ENCODE results near the gene SLC38A6.

DNA sequence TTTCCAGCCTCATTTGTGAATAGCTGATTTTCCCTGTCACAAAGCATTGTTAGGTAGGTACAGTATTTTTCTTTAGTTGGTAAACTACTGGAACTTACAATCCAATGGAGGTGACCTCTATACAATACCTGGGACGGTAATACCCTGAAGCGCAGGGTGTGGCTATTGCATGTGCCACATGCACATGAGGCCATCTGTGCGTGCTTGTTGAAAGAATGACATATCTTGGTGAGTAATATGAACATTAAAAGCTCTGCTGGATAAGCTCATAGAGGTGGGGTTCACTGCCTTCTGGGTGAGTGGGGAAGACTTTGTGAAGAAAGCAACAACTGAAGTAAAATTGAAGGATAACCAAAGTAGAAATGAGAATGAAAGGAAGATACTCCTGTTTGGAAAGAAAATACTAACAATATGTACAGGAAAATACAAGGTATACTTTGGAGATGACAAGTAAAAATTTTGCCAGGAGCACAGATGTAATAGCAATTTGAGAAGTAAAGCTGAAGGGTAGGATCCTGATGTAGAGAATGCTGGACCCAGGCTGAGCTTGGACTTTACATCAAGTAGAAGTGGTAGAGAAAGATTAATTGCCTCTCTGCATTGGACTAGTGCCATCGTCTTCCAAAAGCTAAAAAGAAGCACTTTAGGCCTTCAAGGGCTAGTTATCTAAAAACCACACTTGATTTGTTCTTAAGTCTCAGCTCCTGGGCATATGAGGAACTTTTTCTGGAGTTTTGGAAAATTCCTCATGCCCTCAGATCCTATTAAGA, 97.1 kb downstream of the SLC38A6 start:
- TF ChIP-seq, protein P1, sequence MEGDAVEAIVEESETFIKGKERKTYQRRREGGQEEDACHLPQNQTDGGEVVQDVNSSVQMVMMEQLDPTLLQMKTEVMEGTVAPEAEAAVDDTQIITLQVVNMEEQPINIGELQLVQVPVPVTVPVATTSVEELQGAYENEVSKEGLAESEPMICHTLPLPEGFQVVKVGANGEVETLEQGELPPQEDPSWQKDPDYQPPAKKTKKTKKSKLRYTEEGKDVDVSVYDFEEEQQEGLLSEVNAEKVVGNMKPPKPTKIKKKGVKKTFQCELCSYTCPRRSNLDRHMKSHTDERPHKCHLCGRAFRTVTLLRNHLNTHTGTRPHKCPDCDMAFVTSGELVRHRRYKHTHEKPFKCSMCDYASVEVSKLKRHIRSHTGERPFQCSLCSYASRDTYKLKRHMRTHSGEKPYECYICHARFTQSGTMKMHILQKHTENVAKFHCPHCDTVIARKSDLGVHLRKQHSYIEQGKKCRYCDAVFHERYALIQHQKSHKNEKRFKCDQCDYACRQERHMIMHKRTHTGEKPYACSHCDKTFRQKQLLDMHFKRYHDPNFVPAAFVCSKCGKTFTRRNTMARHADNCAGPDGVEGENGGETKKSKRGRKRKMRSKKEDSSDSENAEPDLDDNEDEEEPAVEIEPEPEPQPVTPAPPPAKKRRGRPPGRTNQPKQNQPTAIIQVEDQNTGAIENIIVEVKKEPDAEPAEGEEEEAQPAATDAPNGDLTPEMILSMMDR (conservative IDR thresholded peaks at IDR 0.05; ENCODE audit: low read length), result no peak
- TF ChIP-seq EZH2phosphoT487 (IDR thresholded peaks at IDR 0.05; ENCODE audit: borderline replicate concordance, low read depth, low read length), result no peak
